ENCODE data around the gene SCFD2. TPM values are rescaled to one million over a fixed set of nuclear protein-coding genes. Genes with fewer than 3 reads are reported as not detected.

The SCFD2 gene
- total RNA-seq, 1 donor: 24.2 TPM

DNA sequence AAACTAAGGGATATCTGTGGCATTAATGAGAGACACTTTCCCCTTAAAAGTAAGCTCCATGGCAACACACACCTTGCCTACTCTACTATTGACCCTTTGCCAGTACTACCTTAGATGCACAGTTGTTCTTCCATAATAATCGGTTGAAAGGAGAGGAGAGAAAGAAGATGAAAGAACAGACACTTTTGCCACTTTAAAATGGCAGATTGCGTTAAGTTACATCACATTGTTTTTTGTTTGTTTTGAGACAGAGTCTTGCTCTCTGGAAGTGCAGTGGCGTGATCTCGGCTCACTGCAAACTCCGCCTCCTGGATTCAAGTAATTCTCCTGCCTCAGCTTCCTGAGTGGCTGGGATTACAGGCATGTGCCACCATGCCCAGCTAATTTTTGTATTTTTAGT lies 239.8 kb downstream of the SCFD2 start:
- no peak for TF ChIP-seq CTCF (IDR thresholded peaks at IDR 0.05; ENCODE audit: extremely low read depth, low read depth, low read length)
- Histone ChIP-seq H3K79me2 (ENCODE audit: insufficient read depth, low read length) (no peaks in the 10 kb centered on the region), H3K4me1 (ENCODE audit: insufficient read depth, low read length) (peaks cover 5% of the 10 kb centered on the region), H3K9me3 (ENCODE audit: low read depth, low read length) (no peaks in the 10 kb centered on the region), H2AFZ (ENCODE audit: low read length) (no peak overlapping the region), H3K36me3 (ENCODE audit: insufficient read depth, low read length) (no peaks in the 10 kb centered on the region), H4K20me1 (ENCODE audit: insufficient read depth, low read length) (no peaks in the 10 kb centered on the region), H3K27me3 (ENCODE audit: insufficient read depth, low read length) (no peaks in the 10 kb centered on the region), H3K4me3 (ENCODE audit: insufficient read depth, low read length) (no peak overlapping the region), H3K4me2 (ENCODE audit: insufficient read depth, low read length) (no peak overlapping the region), H3K27ac (ENCODE audit: low read depth, low read length) (no peak overlapping the region)
- DNase-seq (ENCODE audit: insufficient read length, low spot score, missing footprints): no peak

DNA sequence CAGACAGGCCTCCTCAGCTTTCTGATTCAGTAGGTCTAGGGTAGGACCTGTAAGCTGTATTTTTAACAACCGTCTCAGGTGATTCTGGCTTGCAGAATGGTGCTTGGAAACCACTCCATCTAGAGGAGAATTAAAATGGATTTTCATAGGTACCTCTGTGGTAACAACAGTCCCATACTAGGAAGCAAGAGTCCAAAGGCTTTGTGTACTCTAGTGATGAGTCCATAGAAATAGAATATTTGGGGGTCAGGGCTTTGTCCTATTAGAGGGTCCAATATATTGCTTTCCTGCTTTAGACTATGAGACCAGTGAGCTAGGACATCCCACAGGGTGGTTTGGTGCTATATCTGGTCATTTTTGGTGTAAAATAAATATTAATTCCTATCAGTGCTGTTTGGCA lies 242.0 kb downstream of the SCFD2 start:
- no peak overlapping the region for H3K27ac ChIP-seq (ENCODE audit: low read depth, low read length)
- H2AFZ ChIP-seq (ENCODE audit: low read length): no peak overlapping the region
- H3K4me2 ChIP-seq (ENCODE audit: insufficient read depth, low read length): no peak overlapping the region
- H3K36me3 ChIP-seq (ENCODE audit: insufficient read depth, low read length): no peaks in the 10 kb centered on the region
- no peak overlapping the region for H3K4me3 ChIP-seq (ENCODE audit: insufficient read depth, low read length)
- TF ChIP-seq CTCF (IDR thresholded peaks at IDR 0.05; ENCODE audit: extremely low read depth, low read depth, low read length): no peak
- H4K20me1 ChIP-seq (ENCODE audit: insufficient read depth, low read length): no peaks in the 10 kb centered on the region
- peaks cover 17% of the 10 kb centered on the region for H3K4me1 ChIP-seq (ENCODE audit: insufficient read depth, low read length)
- H3K27me3 ChIP-seq (ENCODE audit: insufficient read depth, low read length): no peaks in the 10 kb centered on the region
- no peaks in the 10 kb centered on the region for H3K79me2 ChIP-seq (ENCODE audit: insufficient read depth, low read length)
- H3K9me3 ChIP-seq (ENCODE audit: low read depth, low read length): no peaks in the 10 kb centered on the region
- no peak for DNase-seq (ENCODE audit: insufficient read length, low spot score, missing footprints)

DNA sequence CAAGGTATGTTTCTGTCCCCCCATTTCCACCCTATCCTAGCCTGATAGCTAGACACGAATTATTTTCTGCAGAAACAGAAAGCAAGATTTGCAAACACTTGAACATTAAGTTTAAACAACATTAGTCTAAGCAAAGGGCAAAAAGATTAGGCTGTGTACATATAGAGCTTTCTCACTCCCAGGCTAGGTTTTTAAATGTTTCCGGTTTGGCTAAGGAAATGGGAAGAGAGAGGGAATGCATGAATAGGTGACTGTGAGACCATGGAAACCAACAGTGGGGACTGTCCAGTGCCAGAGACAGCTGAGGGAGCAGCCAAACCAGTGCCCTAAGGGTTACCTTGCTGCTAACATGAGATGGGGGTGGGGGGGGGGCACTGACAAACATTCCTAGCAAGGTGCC lies 242.7 kb downstream of the SCFD2 start:
- H3K27me3 ChIP-seq (ENCODE audit: insufficient read depth, low read length): no peaks in the 10 kb centered on the region
- peaks cover 17% of the 10 kb centered on the region for H3K4me1 ChIP-seq (ENCODE audit: insufficient read depth, low read length)
- H3K36me3 ChIP-seq (ENCODE audit: insufficient read depth, low read length): no peaks in the 10 kb centered on the region
- H3K4me3 ChIP-seq (ENCODE audit: insufficient read depth, low read length): no peak overlapping the region
- no peak overlapping the region for H3K27ac ChIP-seq (ENCODE audit: low read depth, low read length)
- no peak overlapping the region for H2AFZ ChIP-seq (ENCODE audit: low read length)
- no peaks in the 10 kb centered on the region for H3K9me3 ChIP-seq (ENCODE audit: low read depth, low read length)
- no peak overlapping the region for H3K4me2 ChIP-seq (ENCODE audit: insufficient read depth, low read length)
- DNase-seq (ENCODE audit: insufficient read length, low spot score, missing footprints): no peak
- no peaks in the 10 kb centered on the region for H4K20me1 ChIP-seq (ENCODE audit: insufficient read depth, low read length)
- TF ChIP-seq CTCF (IDR thresholded peaks at IDR 0.05; ENCODE audit: extremely low read depth, low read depth, low read length): no peak
- H3K79me2 ChIP-seq (ENCODE audit: insufficient read depth, low read length): no peaks in the 10 kb centered on the region

DNA sequence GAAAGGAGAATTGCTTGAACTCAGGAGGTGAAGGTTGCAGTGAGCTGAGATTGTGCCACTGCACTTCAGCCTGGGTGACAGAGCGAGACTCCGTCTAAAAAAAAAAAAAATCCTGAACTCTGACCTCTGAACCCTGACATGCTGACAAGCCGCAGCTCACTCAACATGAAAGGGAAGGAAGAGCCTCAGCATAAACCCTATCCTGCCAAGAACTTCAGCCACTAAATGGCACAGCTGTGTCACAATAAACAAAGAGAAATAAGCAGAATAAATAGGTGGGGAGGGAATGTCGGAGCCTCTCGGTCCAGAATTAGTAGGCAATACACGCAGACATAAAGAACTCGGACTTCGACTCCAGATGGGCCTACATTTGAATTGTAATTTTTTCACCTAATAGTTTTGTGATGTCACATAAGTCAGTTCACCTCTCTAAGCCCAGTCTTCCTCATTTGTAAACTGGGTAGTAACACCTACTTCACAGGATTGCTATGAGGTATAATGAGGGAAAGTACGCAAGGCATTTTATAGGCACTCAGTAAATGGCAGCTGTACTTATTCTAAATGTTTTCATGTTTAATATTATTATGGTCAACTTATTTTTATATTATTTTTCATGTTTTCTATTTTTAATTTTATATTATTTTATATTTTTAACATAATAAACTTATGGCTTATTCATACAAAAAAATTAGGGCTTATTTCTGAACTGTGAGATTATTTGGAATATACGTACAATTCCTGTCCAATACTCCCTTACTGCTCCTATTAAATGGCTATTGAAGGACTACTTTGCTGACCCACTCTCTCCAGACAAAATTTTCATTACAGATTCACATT lies 243.4 kb downstream of the SCFD2 start:
- DNase-seq (ENCODE audit: insufficient read length, low spot score, missing footprints): no peak
- H3K79me2 ChIP-seq (ENCODE audit: insufficient read depth, low read length): no peaks in the 10 kb centered on the region
- no peak for TF ChIP-seq CTCF (IDR thresholded peaks at IDR 0.05; ENCODE audit: extremely low read depth, low read depth, low read length)
- no peak overlapping the region for H3K4me2 ChIP-seq (ENCODE audit: insufficient read depth, low read length)
- H3K4me1 ChIP-seq (ENCODE audit: insufficient read depth, low read length): peaks cover 17% of the 10 kb centered on the region
- no peaks in the 10 kb centered on the region for H3K36me3 ChIP-seq (ENCODE audit: insufficient read depth, low read length)
- no peak overlapping the region for H3K4me3 ChIP-seq (ENCODE audit: insufficient read depth, low read length)
- no peaks in the 10 kb centered on the region for H3K9me3 ChIP-seq (ENCODE audit: low read depth, low read length)
- no peaks in the 10 kb centered on the region for H4K20me1 ChIP-seq (ENCODE audit: insufficient read depth, low read length)
- no peak overlapping the region for H3K27ac ChIP-seq (ENCODE audit: low read depth, low read length)
- no peak overlapping the region for H2AFZ ChIP-seq (ENCODE audit: low read length)
- no peaks in the 10 kb centered on the region for H3K27me3 ChIP-seq (ENCODE audit: insufficient read depth, low read length)

Measured in osteoblast (primary cell).